ENCODE results near the gene C22orf23. TPM values are rescaled to one million over a fixed set of nuclear protein-coding genes. Genes with fewer than 3 reads are reported as not detected.
"Not testable (repeated sequence)": the region's sequence is repeated elsewhere in the genome, so short reads cannot be mapped to it uniquely, and the experiment has no call there.

C22orf23 gene
- polyA plus RNA-seq, 4 donors = 0.24 TPM; not detected in 2

DNA sequence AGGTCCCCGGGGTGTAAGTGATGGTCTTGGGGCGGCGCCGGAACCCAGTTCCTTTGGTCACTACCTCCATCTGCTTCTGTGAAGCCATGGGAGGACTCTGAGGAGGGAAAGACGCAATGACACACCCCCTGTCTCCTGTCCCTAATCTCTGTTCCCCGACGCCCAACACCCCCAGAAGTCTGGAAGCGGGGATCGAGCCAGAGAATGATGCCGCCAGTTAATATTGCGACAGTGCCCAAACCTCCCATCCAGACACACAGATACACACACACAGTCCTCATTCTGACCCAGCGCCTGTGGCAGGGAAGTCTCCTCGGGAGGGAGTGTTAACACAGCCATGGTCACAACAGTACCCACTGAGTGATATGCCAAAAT is 352 bp downstream of the C22orf23 start:
- no peaks in the 10 kb centered on the region for H3K9me3 ChIP-seq (ENCODE audit: control insufficient read depth in 2 of 2, insufficient read depth in 1 of 2, low read depth in 1 of 2, low read length in 1 of 2)
- 1 to 2% (median 2%) methylated on average over 13 of the region's 13 CpGs for WGBS, 3 donors
- peak overlapping the region; percentile 32 to 96 (median 84) for H3K4me3 ChIP-seq (ENCODE audit: low read depth in 1 of 3, low read length in 3 of 3)
- peaks cover 0 to 20% (median 0%) of the 10 kb centered on the region in 3 donors for H3K27me3 ChIP-seq (ENCODE audit: control insufficient read depth in 3 of 3, insufficient read depth in 3 of 3, low read length in 3 of 3)
- DNase-seq = no peak
- H3K36me3 ChIP-seq (ENCODE audit: control insufficient read depth in 3 of 3, insufficient read depth in 2 of 3, low read depth in 1 of 3, low read length in 3 of 3) = peaks cover 2 to 20% (median 8%) of the 10 kb centered on the region in 3 donors
- no peak overlapping the region for H3K27ac ChIP-seq (ENCODE audit: low read depth in 1 of 3, low read length in 2 of 3)
- H3K4me1 ChIP-seq (ENCODE audit: control insufficient read depth in 3 of 3, insufficient read depth in 2 of 3, low read depth in 1 of 3, low read length in 2 of 3) = peaks cover 0 to 10% (median 7%) of the 10 kb centered on the region in 3 donors
- no peak for FAIRE-seq

DNA sequence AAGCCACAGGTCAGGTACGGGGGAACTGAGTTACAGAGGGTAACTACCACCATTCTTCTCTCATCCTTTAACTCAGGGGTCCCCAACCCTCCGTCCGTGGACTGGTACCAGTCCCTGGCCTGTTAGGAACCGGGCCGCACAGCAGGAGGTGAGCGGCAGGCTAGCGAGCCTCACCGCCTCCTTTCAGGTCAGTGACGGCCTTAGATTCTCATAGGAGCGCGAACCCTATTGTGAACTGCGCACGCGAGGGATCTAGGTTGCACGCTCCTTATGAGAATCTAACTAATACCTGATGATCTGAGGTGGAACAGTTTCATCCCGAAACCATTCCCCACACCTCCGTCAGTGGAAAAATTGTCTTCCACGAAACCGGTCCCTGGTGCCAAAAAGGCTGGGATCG is 772 bp downstream of the C22orf23 start:
- peak in 1 of 2 donors; percentile 17 for DNase-seq
- not testable (repeated sequence) for H3K27ac ChIP-seq (ENCODE audit: low read depth in 1 of 3, low read length in 2 of 3); FAIRE-seq; H3K9me3 ChIP-seq (ENCODE audit: control insufficient read depth in 2 of 2, insufficient read depth in 1 of 2, low read depth in 1 of 2, low read length in 1 of 2)
- Histone ChIP-seq H3K27me3 (ENCODE audit: control insufficient read depth in 3 of 3, insufficient read depth in 3 of 3, low read length in 3 of 3) (peaks cover 0 to 20% (median 0%) of the 10 kb centered on the region in 3 donors), H3K4me1 (ENCODE audit: control insufficient read depth in 3 of 3, insufficient read depth in 2 of 3, low read depth in 1 of 3, low read length in 2 of 3) (peaks cover 0 to 10% (median 7%) of the 10 kb centered on the region in 3 donors), H3K4me3 (ENCODE audit: low read depth in 1 of 3, low read length in 3 of 3) (peak overlapping the region in 1 of 3 donors; percentile 84), H3K36me3 (ENCODE audit: control insufficient read depth in 3 of 3, insufficient read depth in 2 of 3, low read depth in 1 of 3, low read length in 3 of 3) (peaks cover 2 to 16% (median 5%) of the 10 kb centered on the region in 3 donors)
- WGBS, 3 donors = 6 to 11% (median 6%) methylated on average over 20 of the region's 20 CpGs

DNA sequence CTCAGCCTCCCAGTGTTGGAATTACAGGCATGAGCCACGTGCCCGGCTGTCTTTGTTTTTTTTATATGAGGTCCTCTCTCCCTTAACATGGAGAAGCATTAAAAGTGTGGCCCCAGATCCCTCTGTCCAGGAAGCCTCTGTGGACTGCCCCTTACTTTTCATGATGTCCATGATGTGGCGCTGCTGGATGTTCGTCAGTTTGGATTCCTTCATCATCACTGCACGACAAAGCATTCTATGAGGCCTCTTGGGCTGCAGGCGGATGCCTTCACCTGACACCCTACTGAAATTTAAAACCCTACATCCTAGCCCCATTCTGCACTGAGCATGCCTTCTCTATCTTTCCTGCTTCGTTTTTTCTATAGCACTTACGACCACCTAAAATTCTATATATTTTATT is 2.1 kb downstream of the C22orf23 start:
- DNase-seq = no peak
- FAIRE-seq = no peak
- Histone ChIP-seq H3K27ac (ENCODE audit: low read depth in 1 of 3, low read length in 2 of 3) (no peak overlapping the region), H3K27me3 (ENCODE audit: control insufficient read depth in 3 of 3, insufficient read depth in 3 of 3, low read length in 3 of 3) (peaks cover 0 to 20% (median 0%) of the 10 kb centered on the region in 3 donors), H3K9me3 (ENCODE audit: control insufficient read depth in 2 of 2, insufficient read depth in 1 of 2, low read depth in 1 of 2, low read length in 1 of 2) (no peaks in the 10 kb centered on the region), H3K36me3 (ENCODE audit: control insufficient read depth in 3 of 3, insufficient read depth in 2 of 3, low read depth in 1 of 3, low read length in 3 of 3) (peaks cover 0 to 3% (median 0%) of the 10 kb centered on the region in 3 donors), H3K4me3 (ENCODE audit: low read depth in 1 of 3, low read length in 3 of 3) (no peak overlapping the region), H3K4me1 (ENCODE audit: control insufficient read depth in 3 of 3, insufficient read depth in 2 of 3, low read depth in 1 of 3, low read length in 2 of 3) (peaks cover 0 to 10% (median 7%) of the 10 kb centered on the region in 3 donors)
- WGBS, 3 donors = 63 to 72% (median 63%) methylated on average over 8 of the region's 8 CpGs

DNA sequence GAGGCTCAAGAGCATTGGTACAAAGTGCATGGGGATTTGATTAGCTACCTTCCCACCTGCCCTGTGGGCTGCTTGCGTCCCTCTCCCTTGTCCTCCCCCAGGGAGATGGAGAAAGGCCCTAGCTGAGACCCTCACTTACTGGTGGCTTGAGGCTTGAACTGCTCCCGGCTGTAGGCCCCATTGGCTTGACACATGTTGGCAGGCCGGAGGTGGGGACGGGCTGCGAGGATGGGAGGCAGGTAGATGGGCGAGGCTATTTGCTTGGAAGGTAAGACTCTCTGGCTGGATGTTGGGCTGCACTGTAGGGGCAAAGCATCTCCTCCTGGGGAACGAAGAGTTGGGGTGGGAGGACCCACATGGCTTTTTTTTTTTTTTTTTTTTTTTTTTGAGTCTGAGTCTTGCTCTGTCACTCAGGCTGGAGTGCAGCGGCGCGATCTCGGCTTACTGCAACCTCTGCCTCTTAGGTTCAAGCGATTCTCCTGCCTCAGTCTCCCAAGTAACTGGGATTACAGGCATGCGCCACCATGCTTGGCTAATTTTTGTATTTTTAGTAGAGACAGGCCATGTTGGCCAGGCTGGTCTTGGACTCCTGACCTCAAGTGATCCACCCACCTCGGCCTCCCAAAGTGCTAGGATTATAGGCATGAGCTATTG is 6.1 kb downstream of the C22orf23 start:
- H3K4me3 ChIP-seq (ENCODE audit: low read depth in 1 of 3, low read length in 3 of 3); H3K27ac ChIP-seq (ENCODE audit: low read depth in 1 of 3, low read length in 2 of 3); H3K4me1 ChIP-seq (ENCODE audit: control insufficient read depth in 3 of 3, insufficient read depth in 2 of 3, low read depth in 1 of 3, low read length in 2 of 3); FAIRE-seq; DNase-seq; H3K27me3 ChIP-seq (ENCODE audit: control insufficient read depth in 3 of 3, insufficient read depth in 3 of 3, low read length in 3 of 3); H3K9me3 ChIP-seq (ENCODE audit: control insufficient read depth in 2 of 2, insufficient read depth in 1 of 2, low read depth in 1 of 2, low read length in 1 of 2): not testable (repeated sequence)
- WGBS, 3 donors = 89 to 92% (median 90%) methylated on average over 14 of the region's 14 CpGs
- peaks cover 0 to 10% (median 0%) of the 10 kb centered on the region in 3 donors for H3K36me3 ChIP-seq (ENCODE audit: control insufficient read depth in 3 of 3, insufficient read depth in 2 of 3, low read depth in 1 of 3, low read length in 3 of 3)

DNA sequence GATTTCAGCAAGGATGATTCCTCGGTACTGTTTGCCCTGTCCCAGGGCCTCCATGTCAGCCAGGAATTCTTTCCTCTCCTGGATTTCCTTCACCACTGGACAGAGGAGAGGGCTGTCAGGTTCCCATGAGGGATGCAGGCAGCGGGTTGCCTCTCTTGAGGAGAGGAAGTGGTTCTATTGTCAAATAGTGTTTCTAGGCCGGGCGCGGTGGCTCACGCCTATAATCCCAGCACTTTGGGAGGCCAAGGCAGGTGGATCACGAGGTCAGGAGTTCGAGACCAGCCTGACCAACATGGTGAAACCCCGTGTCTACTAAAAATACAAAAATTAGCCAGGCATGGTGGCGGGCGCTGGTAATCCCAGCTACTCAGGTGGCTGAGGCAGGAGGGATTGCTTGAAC is 9.0 kb downstream of the C22orf23 start:
- FAIRE-seq; H3K27me3 ChIP-seq (ENCODE audit: control insufficient read depth in 3 of 3, insufficient read depth in 3 of 3, low read length in 3 of 3); H3K9me3 ChIP-seq (ENCODE audit: control insufficient read depth in 2 of 2, insufficient read depth in 1 of 2, low read depth in 1 of 2, low read length in 1 of 2); H3K4me1 ChIP-seq (ENCODE audit: control insufficient read depth in 3 of 3, insufficient read depth in 2 of 3, low read depth in 1 of 3, low read length in 2 of 3); DNase-seq; H3K4me3 ChIP-seq (ENCODE audit: low read depth in 1 of 3, low read length in 3 of 3); H3K27ac ChIP-seq (ENCODE audit: low read depth in 1 of 3, low read length in 2 of 3): not testable (repeated sequence)
- H3K36me3 ChIP-seq (ENCODE audit: control insufficient read depth in 3 of 3, insufficient read depth in 2 of 3, low read depth in 1 of 3, low read length in 3 of 3) = peaks cover 0 to 37% (median 2%) of the 10 kb centered on the region in 3 donors
- 93 to 95% (median 94%) methylated on average over 9 to 11 of the region's 11 CpGs for WGBS, 3 donors

DNA sequence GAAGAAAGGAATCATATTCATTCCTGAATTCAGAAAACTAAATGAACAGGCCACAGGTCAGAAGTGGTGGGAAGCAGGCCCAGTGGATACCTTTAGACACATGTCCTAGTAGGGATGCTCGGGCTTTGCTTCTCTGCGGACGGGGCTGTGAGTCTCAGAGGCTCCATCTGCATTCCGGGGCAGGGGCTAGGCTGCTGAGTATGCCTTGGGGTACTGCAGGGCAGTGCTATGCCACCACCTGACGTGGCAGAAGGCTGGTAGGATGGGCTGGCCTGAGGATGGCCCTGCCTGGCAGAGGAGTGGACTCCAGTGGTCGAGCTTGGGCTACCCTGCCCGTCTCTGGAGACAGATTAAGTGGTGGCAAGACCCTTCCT is 9.6 kb downstream of the C22orf23 start:
- Histone ChIP-seq H3K4me3 (ENCODE audit: low read depth in 1 of 3, low read length in 3 of 3) (no peak overlapping the region), H3K27me3 (ENCODE audit: control insufficient read depth in 3 of 3, insufficient read depth in 3 of 3, low read length in 3 of 3) (no peaks in the 10 kb centered on the region), H3K4me1 (ENCODE audit: control insufficient read depth in 3 of 3, insufficient read depth in 2 of 3, low read depth in 1 of 3, low read length in 2 of 3) (no peaks in the 10 kb centered on the region), H3K9me3 (ENCODE audit: control insufficient read depth in 2 of 2, insufficient read depth in 1 of 2, low read depth in 1 of 2, low read length in 1 of 2) (no peaks in the 10 kb centered on the region), H3K27ac (ENCODE audit: low read depth in 1 of 3, low read length in 2 of 3) (no peak overlapping the region), H3K36me3 (ENCODE audit: control insufficient read depth in 3 of 3, insufficient read depth in 2 of 3, low read depth in 1 of 3, low read length in 3 of 3) (peaks cover 0 to 43% (median 4%) of the 10 kb centered on the region in 3 donors)
- DNase-seq = no peak
- FAIRE-seq = no peak
- 80 to 94% (median 93%) methylated on average over 7 of the region's 7 CpGs for WGBS, 3 donors

DNA sequence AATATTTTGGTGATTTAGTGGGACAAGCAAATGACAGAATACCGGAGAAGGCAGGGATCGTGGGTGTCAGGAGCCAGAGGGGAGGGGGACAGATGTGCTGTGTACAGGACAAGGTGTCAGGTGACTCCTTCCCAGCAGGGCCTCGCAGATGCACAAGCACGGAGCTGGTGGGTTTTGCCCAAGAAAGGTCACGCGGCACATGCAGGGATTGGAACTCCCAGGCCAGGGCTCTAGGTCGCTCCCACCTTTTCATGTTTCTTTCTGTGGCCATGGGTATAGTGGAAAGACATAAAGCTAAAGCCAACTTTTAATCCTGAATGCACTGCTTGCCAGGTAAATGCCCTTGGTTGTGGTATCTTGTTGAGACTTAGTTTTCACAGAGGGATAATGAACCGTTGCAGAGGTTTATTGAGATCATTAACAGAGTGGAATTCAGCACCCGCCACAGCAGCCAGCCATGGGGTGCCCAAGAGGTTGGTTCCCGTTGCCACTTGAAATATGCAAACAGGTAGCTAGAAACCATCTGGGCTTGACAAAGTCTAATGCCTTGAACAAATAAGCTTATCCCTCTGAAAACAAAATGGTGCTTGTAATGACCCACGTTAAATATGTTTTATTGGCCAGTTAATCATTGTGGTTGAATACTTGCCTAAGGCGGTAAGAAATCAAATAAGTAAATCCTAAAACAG is 10.1 kb downstream of the C22orf23 start:
- Histone ChIP-seq H3K9me3 (ENCODE audit: control insufficient read depth in 2 of 2, insufficient read depth in 1 of 2, low read depth in 1 of 2, low read length in 1 of 2) (no peaks in the 10 kb centered on the region), H3K27ac (ENCODE audit: low read depth in 1 of 3, low read length in 2 of 3) (no peak overlapping the region), H3K4me1 (ENCODE audit: control insufficient read depth in 3 of 3, insufficient read depth in 2 of 3, low read depth in 1 of 3, low read length in 2 of 3) (no peaks in the 10 kb centered on the region), H3K36me3 (ENCODE audit: control insufficient read depth in 3 of 3, insufficient read depth in 2 of 3, low read depth in 1 of 3, low read length in 3 of 3) (peaks cover 0 to 48% (median 4%) of the 10 kb centered on the region in 3 donors), H3K4me3 (ENCODE audit: low read depth in 1 of 3, low read length in 3 of 3) (no peak overlapping the region), H3K27me3 (ENCODE audit: control insufficient read depth in 3 of 3, insufficient read depth in 3 of 3, low read length in 3 of 3) (no peaks in the 10 kb centered on the region)
- DNase-seq (peak in 1 of 2 donors; percentile 29), FAIRE-seq (no peak)
- 82 to 86% (median 84%) methylated on average over 12 of the region's 12 CpGs for WGBS, 3 donors

DNA sequence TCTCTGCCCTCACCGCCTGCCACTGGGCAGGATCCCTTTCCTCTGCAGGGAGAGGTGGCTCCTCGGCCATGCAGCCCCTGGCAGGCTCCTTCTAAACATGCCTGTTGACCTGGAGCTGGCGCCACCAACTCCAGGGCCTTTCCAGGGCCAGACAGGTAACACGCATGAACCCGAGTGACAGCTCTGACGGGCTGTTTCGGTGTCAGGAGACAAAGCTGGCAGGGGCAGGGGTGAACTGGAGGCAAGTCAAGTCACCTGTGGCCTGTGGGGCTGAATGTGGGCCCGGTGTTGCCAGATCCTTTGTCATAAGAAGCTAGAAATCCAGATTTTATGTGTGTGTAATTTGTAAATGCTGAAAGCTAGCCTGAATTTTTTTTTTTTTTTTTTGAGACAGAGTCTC is 11.3 kb downstream of the C22orf23 start:
- no peaks in the 10 kb centered on the region for H3K27me3 ChIP-seq (ENCODE audit: control insufficient read depth in 3 of 3, insufficient read depth in 3 of 3, low read length in 3 of 3)
- DNase-seq = no peak
- peaks cover 4 to 58% (median 4%) of the 10 kb centered on the region in 3 donors for H3K36me3 ChIP-seq (ENCODE audit: control insufficient read depth in 3 of 3, insufficient read depth in 2 of 3, low read depth in 1 of 3, low read length in 3 of 3)
- no peak for FAIRE-seq
- H3K9me3 ChIP-seq (ENCODE audit: control insufficient read depth in 2 of 2, insufficient read depth in 1 of 2, low read depth in 1 of 2, low read length in 1 of 2) = no peaks in the 10 kb centered on the region
- no peaks in the 10 kb centered on the region for H3K4me1 ChIP-seq (ENCODE audit: control insufficient read depth in 3 of 3, insufficient read depth in 2 of 3, low read depth in 1 of 3, low read length in 2 of 3)
- H3K4me3 ChIP-seq (ENCODE audit: low read depth in 1 of 3, low read length in 3 of 3) = no peak overlapping the region
- WGBS, 3 donors = 91 to 95% (median 94%) methylated on average over 8 of the region's 8 CpGs
- H3K27ac ChIP-seq (ENCODE audit: low read depth in 1 of 3, low read length in 2 of 3) = no peak overlapping the region
